GM10248 (cell line): ENCODE results near the gene ART1.

ENCODE experiments used
- CTCF ChIA-PET: fragments of 300-600 bp; sonication (Branson Sonifier 250); formaldehyde crosslinking; extraction: SDS; loops from one replicate; lab custom pipeline; 2021; ENCODE audit warnings: antibody characterized with exemption; lab: Yijun Ruan, JAX
- POLR2A ChIA-PET: fragments of 350-650 bp; sonication (Branson Sonifier 250); formaldehyde crosslinking; extraction: SDS; loops from one replicate; lab custom pipeline; 2020; ENCODE audit warnings: antibody characterized with exemption; lab: Yijun Ruan, JAX
- DNase-seq: peaks from one replicate; pipeline ENCODE4 v3.0.0; 2012; ENCODE audit errors: extremely low spot score
- CTCF ChIP-seq: IDR thresholded peaks from 2 replicates; pipeline ENCODE4 v1.5.1; 2012; ENCODE audit warnings: mild to moderate bottlenecking, low read depth; ENCODE audit errors: extremely low read depth, missing control alignments, control extremely low read depth

The ART1 gene

GRCh38 chr11:3664032-3664630, 19.2 kb downstream of the ART1 start:
- POLR2A ChIA-PET: no interaction called here
- TF ChIP-seq CTCF: no peak
- CTCF ChIA-PET: interaction anchor here (0.9 kb wide), 1 partner anchor 8 kb away, joined by 3 read pairs; no protein-coding TSS in a partner anchor
- DNase-seq: no peak

- no peak for DNase-seq
- CTCF ChIA-PET: no interaction called here
Measured at GRCh38 chr11:3665336-3666022, 20.6 kb downstream of the ART1 start.

GRCh38 chr11:3666023-3666530, 21.1 kb downstream of the ART1 start:
- no peak for DNase-seq
- TF ChIP-seq CTCF: no peak
- ChIA-PET POLR2A (no interaction called here), CTCF (no interaction called here)

More at GRCh38 chr11:3665336-3666022, 20.6 kb downstream of the ART1 start:
- POLR2A ChIA-PET: interaction anchor here (0.6 kb wide), 1 partner anchor 673 kb away, joined by 3 read pairs; the partner anchor contains the start of gene NAP1L4
- TF ChIP-seq CTCF: no peak

- no peak for TF ChIP-seq CTCF
- no peak for DNase-seq
- CTCF ChIA-PET: no interaction called here
- POLR2A ChIA-PET: no interaction called here
Measured at GRCh38 chr11:3667149-3668035, 22.5 kb downstream of the ART1 start.

GRCh38 chr11:3669128-3669527, 24.2 kb downstream of the ART1 start:
- POLR2A ChIA-PET: no interaction called here
- TF ChIP-seq CTCF: no peak
- no peak for DNase-seq
- CTCF ChIA-PET: no interaction called here

GRCh38 chr11:3669742-3670183, 24.8 kb downstream of the ART1 start:
- no peak for TF ChIP-seq CTCF
- no peak for DNase-seq
- ChIA-PET POLR2A (no interaction called here), CTCF (interaction anchor here (1.9 kb wide), 1 partner anchor 13 kb away, joined by 7 read pairs; no protein-coding TSS in a partner anchor)
